Left renal pelvis (tissue), 4 donors: ENCODE results near the gene TUBA3D. TPM values are rescaled to one million over a fixed set of nuclear protein-coding genes. Genes with fewer than 3 reads are reported as not detected.
"Not testable (repeated sequence)": the region's sequence is repeated elsewhere in the genome, so short reads cannot be mapped to it uniquely, and the experiment has no call there.

Experiments used
- DNase-seq, 4 donors: peaks; one replicate each; pipeline ENCODE4 v3.0.0-alpha.2; 2013; ENCODE audit warnings: low read depth in 4 of 4, low spot score in 3 of 4
- polyA plus RNA-seq, 4 donors: library from polyadenylated mRNA; unstranded; fragments of 120-200 nt; gene quantifications; one replicate each; pipeline ENCODE4 v1.2.1, GENCODE V29; 2013; ENCODE audit not compliant: insufficient read length in 4 of 4

Gene TUBA3D
- polyA plus RNA-seq, result 1 to 10 TPM in 1 of 4 donors, under 1 TPM in 3; 0.29 to 1.4 (median 0.38) TPM

GRCh38 chr2:131475831-131476230 is at the start of gene TUBA3D:
TUBA3D (plus strand) TSS chr2:131476119; CDS start chr2:131476200, 81 bp downstream.
- no peak for DNase-seq

GRCh38 chr2:131426727-131427126 is 49.2 kb upstream of the TUBA3D start:
- no peak for DNase-seq

GRCh38 chr2:131431336-131431735 is 44.6 kb upstream of the TUBA3D start:
- no peak for DNase-seq

- DNase-seq, result not testable (repeated sequence)
These were observed 35.0 kb upstream of the TUBA3D start for GRCh38 chr2:131440742-131441468.

GRCh38 chr2:131444736-131445514 is 31.0 kb upstream of the TUBA3D start:
- not testable (repeated sequence) for DNase-seq

GRCh38 chr2:131445515-131445797 is 30.5 kb upstream of the TUBA3D start:
- DNase-seq, result not testable (repeated sequence)

- DNase-seq, result no peak
These were observed 30.0 kb upstream of the TUBA3D start for GRCh38 chr2:131445896-131446295.

- DNase-seq, result not testable (repeated sequence)
These were observed 27.9 kb upstream of the TUBA3D start for GRCh38 chr2:131447981-131448380.

- DNase-seq, result not testable (repeated sequence)
These were observed 24.5 kb upstream of the TUBA3D start for GRCh38 chr2:131451265-131451949.

- DNase-seq, result not testable (repeated sequence)
These were observed 21.0 kb upstream of the TUBA3D start for GRCh38 chr2:131454914-131455313.

GRCh38 chr2:131467722-131468121 is 8.2 kb upstream of the TUBA3D start:
- DNase-seq, result not testable (repeated sequence)

- DNase-seq, result not testable (repeated sequence)
These were observed 5.0 kb upstream of the TUBA3D start for GRCh38 chr2:131470944-131471343.

GRCh38 chr2:131471624-131472023 is 4.3 kb upstream of the TUBA3D start:
- not testable (repeated sequence) for DNase-seq

GRCh38 chr2:131473266-131473665 is 2.7 kb upstream of the TUBA3D start:
- not testable (repeated sequence) for DNase-seq

GRCh38 chr2:131476363-131476762 is 444 bp downstream of the TUBA3D start:
- not testable (repeated sequence) for DNase-seq

- not testable (repeated sequence) for DNase-seq
These were observed 1.3 kb downstream of the TUBA3D start for GRCh38 chr2:131477227-131477626.

- not testable (repeated sequence) for DNase-seq
These were observed 2.3 kb downstream of the TUBA3D start for GRCh38 chr2:131478074-131478849.

GRCh38 chr2:131478850-131479461 is 3.0 kb downstream of the TUBA3D start:
- DNase-seq, result not testable (repeated sequence)

- DNase-seq, result not testable (repeated sequence)
These were observed 4.4 kb downstream of the TUBA3D start for GRCh38 chr2:131480351-131480750.
